Suprapubic skin (tissue), 4 donors: ENCODE data around the gene SPTBN1.

Experiments used
- EP300 ChIP-seq: sonication (generic); formaldehyde crosslinking; IDR thresholded peaks from one replicate; pipeline ENCODE4 v1.6.1; 2017; ENCODE audit warnings: antibody characterized with exemption
- POLR2A ChIP-seq, 2 donors: fragments of 450-650 bp; IDR thresholded peaks; one replicate each; pipeline ENCODE4 v1.6.1; 2017; ENCODE audit warnings: antibody characterized with exemption in 2 of 2, mild to moderate bottlenecking in 2 of 2, moderate library complexity in 2 of 2
- POLR2AphosphoS5 ChIP-seq, 3 donors: sonication (generic); formaldehyde crosslinking; IDR thresholded peaks; one replicate each; pipeline ENCODE4 v1.6.1; 2017; ENCODE audit warnings: antibody characterized with exemption in 3 of 3
- TF ChIP-seq, protein P1 (sequence below), 2 donors: fragments of 200-600 bp in 1 of 2; fragments of 450-650 bp in 1 of 2; sonication (generic) in 1 of 2; IDR thresholded peaks; one replicate each; pipeline ENCODE4 v1.5.1; 2016 to 2019; ENCODE audit warnings: antibody characterized with exemption in 2 of 2, mild to moderate bottlenecking in 1 of 2, moderate library complexity in 1 of 2

DNA sequence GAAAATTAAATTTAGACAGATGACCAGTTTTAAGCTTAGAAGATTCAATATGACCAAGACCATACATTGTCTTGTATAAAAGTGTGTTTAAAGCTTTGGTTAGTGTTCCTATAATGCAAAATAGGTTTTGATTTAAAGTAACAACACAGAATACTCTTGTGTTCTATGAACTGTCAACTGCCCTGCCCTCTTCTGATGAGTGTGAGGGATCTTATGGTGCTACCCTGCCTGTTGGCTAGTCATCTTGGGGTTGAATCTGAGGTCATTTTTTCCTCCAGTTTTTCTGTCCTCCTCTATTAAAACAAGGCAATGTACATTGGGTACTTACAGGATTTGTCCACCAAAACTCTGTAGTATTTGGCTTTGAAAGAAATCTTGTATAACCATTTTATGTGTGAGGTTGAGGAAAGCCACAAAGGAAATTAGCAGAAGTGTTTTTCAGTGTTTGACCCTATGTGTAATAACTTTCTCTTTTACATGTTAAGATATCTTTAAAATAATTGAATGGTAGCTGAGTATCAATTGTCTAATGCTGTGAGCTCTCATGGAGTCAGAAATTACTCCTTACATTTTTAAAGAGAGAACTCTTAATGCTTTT, 129.1 kb downstream of the SPTBN1 start:
- TF ChIP-seq, protein P1, sequence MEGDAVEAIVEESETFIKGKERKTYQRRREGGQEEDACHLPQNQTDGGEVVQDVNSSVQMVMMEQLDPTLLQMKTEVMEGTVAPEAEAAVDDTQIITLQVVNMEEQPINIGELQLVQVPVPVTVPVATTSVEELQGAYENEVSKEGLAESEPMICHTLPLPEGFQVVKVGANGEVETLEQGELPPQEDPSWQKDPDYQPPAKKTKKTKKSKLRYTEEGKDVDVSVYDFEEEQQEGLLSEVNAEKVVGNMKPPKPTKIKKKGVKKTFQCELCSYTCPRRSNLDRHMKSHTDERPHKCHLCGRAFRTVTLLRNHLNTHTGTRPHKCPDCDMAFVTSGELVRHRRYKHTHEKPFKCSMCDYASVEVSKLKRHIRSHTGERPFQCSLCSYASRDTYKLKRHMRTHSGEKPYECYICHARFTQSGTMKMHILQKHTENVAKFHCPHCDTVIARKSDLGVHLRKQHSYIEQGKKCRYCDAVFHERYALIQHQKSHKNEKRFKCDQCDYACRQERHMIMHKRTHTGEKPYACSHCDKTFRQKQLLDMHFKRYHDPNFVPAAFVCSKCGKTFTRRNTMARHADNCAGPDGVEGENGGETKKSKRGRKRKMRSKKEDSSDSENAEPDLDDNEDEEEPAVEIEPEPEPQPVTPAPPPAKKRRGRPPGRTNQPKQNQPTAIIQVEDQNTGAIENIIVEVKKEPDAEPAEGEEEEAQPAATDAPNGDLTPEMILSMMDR (IDR thresholded peaks at IDR 0.05): no peak
- TF ChIP-seq POLR2A (IDR thresholded peaks at IDR 0.05): no peak
- TF ChIP-seq POLR2AphosphoS5 (IDR thresholded peaks at IDR 0.05): no peak
- TF ChIP-seq EP300: no peak
